HG03342 (cell line): ENCODE measurements around the gene SEC14L1.

Experiments
- ATAC-seq: cut with Tn5 transposase; IDR thresholded peaks from one replicate; pipeline ENCODE4 v1.9.1; 2021; ENCODE audit warnings: mild to moderate bottlenecking, moderate library complexity; ENCODE audit not compliant: unreplicated experiment

SEC14L1 gene

GRCh38 chr17:77160875-77161530, 20.2 kb downstream of the SEC14L1 start:
- no peak for ATAC-seq

- no peak for ATAC-seq
These were observed 21.2 kb downstream of the SEC14L1 start for GRCh38 chr17:77161953-77162352.

GRCh38 chr17:77163001-77163400, 22.2 kb downstream of the SEC14L1 start:
- no peak for ATAC-seq

GRCh38 chr17:77163511-77164280, 22.9 kb downstream of the SEC14L1 start:
- no peak for ATAC-seq

- ATAC-seq, result no peak
These were observed 23.8 kb downstream of the SEC14L1 start for GRCh38 chr17:77164483-77165091.

GRCh38 chr17:77165577-77165976, 24.8 kb downstream of the SEC14L1 start:
- no peak for ATAC-seq

- no peak for ATAC-seq
These were observed 26.9 kb downstream of the SEC14L1 start for GRCh38 chr17:77167472-77168306.

- ATAC-seq, result no peak
These were observed 32.3 kb downstream of the SEC14L1 start for GRCh38 chr17:77173104-77173503.

- no peak for ATAC-seq
These were observed 34.3 kb downstream of the SEC14L1 start for GRCh38 chr17:77174928-77175661.

GRCh38 chr17:77177002-77177741, 36.4 kb downstream of the SEC14L1 start:
- no peak for ATAC-seq

GRCh38 chr17:77178050-77178449, 37.3 kb downstream of the SEC14L1 start:
- ATAC-seq, result no peak

- no peak for ATAC-seq
These were observed 37.8 kb downstream of the SEC14L1 start for GRCh38 chr17:77178563-77178962.

- ATAC-seq, result no peak
These were observed 40.0 kb downstream of the SEC14L1 start for GRCh38 chr17:77180503-77181357.

- ATAC-seq, result no peak
These were observed 41.7 kb downstream of the SEC14L1 start for GRCh38 chr17:77182205-77183172.

- no peak for ATAC-seq
These were observed 43.7 kb downstream of the SEC14L1 start for GRCh38 chr17:77184474-77184873.

- no peak for ATAC-seq
These were observed 44.4 kb downstream of the SEC14L1 start for GRCh38 chr17:77185137-77185536.

- no peak for ATAC-seq
These were observed 45.4 kb downstream of the SEC14L1 start for GRCh38 chr17:77186141-77186604.
